H1 (cell line): ENCODE data around the gene MAGI1. TPM values are rescaled to one million over a fixed set of nuclear protein-coding genes. Genes with fewer than 3 reads are reported as not detected.

Source experiments
- ASH2L ChIP-seq: fragments of 200-600, 300-600 bp; sonication (generic); IDR thresholded peaks from one replicate; pipeline ENCODE4 v1.7.1; 2017; ENCODE audit warnings: low read length
- BRCA1 ChIP-seq: IDR thresholded peaks from 2 replicates; pipeline ENCODE4 v1.6.1; 2012; ENCODE audit warnings: low read depth, low read length, improper control_type of control experiment
- SIRT6 ChIP-seq: IDR thresholded peaks from one replicate; pipeline ENCODE4 v1.7.1; 2012; ENCODE audit warnings: low read length, inconsistent platforms
- SRF ChIP-seq: IDR thresholded peaks from 2 replicates; pipeline ENCODE4 v1.6.1; 2011; ENCODE audit warnings: mild to moderate bottlenecking, low read depth, low read length, moderate library complexity
- polyA plus RNA-seq, 7 experiments: library from polyadenylated mRNA; depleted of rRNA in 3 of 7; stranded (reverse) in 5 of 7; unstranded in 2 of 7; fragments of >200 nt in 5 of 7; fragments of 200-250 nt in 2 of 7; gene quantifications; 1 replicate in 5 of 7; 2 replicates in 1 of 7; 4 replicates in 1 of 7; pipeline versions ENCODE4 v1.2.1 to v1.2.3, GENCODE V29; 2011 to 2013; ENCODE audit warnings: missing spikeins in 2 of 7, mixed read lengths in 2 of 7
- total RNA-seq: library from RNA; stranded (reverse); fragmentation: NEBNext Ultra II Directional; extraction: Animal tissue kit (Norgen Biotek cat#: 25700); gene quantifications from 2 replicates; pipeline ENCODE4 v1.2.1, GENCODE V29; 2021

The MAGI1 gene
- total and polyA plus RNA-seq, 2 of the 8 experiments (the other 6 are each of a cell fraction or from before 2014, with no cell fraction given), result 19.8 to 78.0 TPM

DNA sequence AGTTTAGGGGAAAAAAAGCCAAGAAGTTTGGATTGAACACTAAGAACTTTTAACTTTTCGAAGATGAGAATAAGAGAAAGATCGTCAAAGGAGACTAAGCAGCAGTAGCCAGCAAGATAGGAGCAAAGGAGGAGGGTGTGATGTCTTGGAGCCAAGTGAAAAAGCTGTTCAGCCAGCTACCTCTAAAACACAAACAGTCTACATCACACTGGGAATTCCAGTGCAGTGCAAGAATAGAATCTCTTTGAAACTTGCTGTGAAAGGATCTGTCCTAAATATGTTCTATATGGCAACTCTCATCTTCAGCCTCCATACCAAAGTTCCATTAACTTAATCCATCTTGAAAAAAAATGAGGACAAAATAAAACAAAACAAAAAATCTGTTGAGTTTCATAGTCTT is 541.5 kb downstream of the MAGI1 start (continued):
- TF ChIP-seq SRF (no peak), SIRT6 (no peak), ASH2L (no peak), BRCA1 (no peak)
